ENCODE data around the gene C1orf94. TPM values are rescaled to one million over a fixed set of nuclear protein-coding genes. Genes with fewer than 3 reads are reported as not detected.

Gene C1orf94
- total and polyA plus RNA-seq, 8 donors = not detected

DNA sequence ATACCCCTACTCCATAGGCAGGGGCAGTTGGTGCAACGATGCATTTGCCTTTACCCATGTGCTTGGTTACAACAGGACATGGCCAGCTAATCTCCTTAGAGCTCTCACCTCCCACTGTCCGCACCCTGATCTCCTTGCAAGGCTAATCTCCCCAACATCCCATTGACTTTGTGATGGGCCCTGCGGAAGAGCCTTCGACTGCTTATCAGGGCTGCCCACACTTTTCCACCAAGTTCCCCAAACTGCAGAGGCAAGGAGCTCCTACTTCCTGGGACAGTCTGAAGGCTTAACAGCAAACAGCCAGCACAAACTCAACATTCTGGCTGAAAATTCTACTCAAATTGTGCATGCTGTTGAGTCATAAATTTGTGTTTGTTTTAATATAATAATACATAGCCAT lies 36.0 kb downstream of the C1orf94 start:
- TF ChIP-seq, protein P1, sequence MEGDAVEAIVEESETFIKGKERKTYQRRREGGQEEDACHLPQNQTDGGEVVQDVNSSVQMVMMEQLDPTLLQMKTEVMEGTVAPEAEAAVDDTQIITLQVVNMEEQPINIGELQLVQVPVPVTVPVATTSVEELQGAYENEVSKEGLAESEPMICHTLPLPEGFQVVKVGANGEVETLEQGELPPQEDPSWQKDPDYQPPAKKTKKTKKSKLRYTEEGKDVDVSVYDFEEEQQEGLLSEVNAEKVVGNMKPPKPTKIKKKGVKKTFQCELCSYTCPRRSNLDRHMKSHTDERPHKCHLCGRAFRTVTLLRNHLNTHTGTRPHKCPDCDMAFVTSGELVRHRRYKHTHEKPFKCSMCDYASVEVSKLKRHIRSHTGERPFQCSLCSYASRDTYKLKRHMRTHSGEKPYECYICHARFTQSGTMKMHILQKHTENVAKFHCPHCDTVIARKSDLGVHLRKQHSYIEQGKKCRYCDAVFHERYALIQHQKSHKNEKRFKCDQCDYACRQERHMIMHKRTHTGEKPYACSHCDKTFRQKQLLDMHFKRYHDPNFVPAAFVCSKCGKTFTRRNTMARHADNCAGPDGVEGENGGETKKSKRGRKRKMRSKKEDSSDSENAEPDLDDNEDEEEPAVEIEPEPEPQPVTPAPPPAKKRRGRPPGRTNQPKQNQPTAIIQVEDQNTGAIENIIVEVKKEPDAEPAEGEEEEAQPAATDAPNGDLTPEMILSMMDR (IDR thresholded peaks at IDR 0.05) = no peak
- Histone ChIP-seq H3K27ac (no peak overlapping the region), H3K4me1 (no peaks in the 10 kb centered on the region), H3K27me3 (no peaks in the 10 kb centered on the region), H3K9me3 (no peaks in the 10 kb centered on the region), H3K36me3 (no peaks in the 10 kb centered on the region), H3K4me3 (no peak overlapping the region)
- DNase-seq (no peak), ATAC-seq (no peak), FAIRE-seq (no peak)
- WGBS, 2 donors = 80 to 85% methylated on average over 4 of the region's 4 CpGs
- intact Hi-C loops (cut with DNase I) = no loop called here

DNA sequence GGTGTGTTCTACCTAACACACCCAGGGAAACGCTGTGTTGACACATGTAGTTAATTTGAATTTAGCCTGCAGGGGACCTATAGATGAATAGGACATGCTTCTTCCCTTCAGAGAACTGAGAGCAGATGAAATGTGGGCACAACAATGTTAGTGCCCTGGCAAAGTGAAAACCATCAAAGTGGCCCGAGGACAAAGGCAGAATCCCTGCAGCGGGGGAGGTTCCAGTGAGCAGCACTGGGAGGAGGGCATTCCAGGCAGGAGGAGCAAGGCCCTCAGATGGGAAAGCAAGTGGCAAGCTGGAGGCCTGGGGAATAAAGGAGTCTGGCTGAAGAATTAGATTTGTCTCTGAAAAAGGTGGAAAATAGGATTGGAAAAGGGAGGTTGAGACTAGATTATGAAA lies 37.2 kb downstream of the C1orf94 start:
- Histone ChIP-seq H3K4me1 (no peaks in the 10 kb centered on the region), H3K27ac (no peak overlapping the region), H3K4me3 (no peak overlapping the region), H3K27me3 (no peaks in the 10 kb centered on the region), H3K36me3 (no peaks in the 10 kb centered on the region), H3K9me3 (no peaks in the 10 kb centered on the region)
- intact Hi-C loops (cut with DNase I) = no loop called here
- ATAC-seq = no peak
- no peak for FAIRE-seq
- 33 to 40% methylated on average over 3 of the region's 3 CpGs for WGBS, 2 donors
- TF ChIP-seq, protein P1 (IDR thresholded peaks at IDR 0.05) = no peak
- no peak for DNase-seq

DNA sequence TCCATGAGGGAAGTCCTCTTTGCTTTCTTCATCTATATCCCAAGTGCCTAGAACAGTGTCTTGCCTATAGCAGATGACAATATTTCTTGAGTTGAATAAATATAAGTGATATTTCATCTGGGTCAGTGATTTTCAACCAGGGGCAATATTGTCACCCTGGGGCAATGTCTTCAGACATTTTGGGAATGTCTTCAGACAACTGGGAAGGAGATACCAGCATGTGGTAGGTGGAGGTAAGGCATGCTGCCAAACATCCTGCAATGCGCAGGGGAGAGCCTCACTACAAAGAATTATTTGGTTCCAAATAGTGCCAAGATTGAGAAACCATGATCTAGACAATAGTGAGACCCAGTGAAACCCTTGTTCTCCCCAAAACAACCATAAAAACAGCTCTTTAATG lies 54.7 kb downstream of the C1orf94 start:
- WGBS, 2 donors = 72 to 96% methylated on average over 1 of the region's 1 CpG
- no peaks in the 10 kb centered on the region for H3K4me1 ChIP-seq
- DNase-seq (no peak), ATAC-seq (no peak), FAIRE-seq (no peak)
- no peaks in the 10 kb centered on the region for H3K27me3 ChIP-seq
- H3K36me3 ChIP-seq = no peaks in the 10 kb centered on the region
- no peaks in the 10 kb centered on the region for H3K9me3 ChIP-seq
- no peak overlapping the region for H3K27ac ChIP-seq
- intact Hi-C loops (cut with DNase I) = no loop called here
- TF ChIP-seq, protein P1 (IDR thresholded peaks at IDR 0.05) = no peak
- no peak overlapping the region for H3K4me3 ChIP-seq

DNA sequence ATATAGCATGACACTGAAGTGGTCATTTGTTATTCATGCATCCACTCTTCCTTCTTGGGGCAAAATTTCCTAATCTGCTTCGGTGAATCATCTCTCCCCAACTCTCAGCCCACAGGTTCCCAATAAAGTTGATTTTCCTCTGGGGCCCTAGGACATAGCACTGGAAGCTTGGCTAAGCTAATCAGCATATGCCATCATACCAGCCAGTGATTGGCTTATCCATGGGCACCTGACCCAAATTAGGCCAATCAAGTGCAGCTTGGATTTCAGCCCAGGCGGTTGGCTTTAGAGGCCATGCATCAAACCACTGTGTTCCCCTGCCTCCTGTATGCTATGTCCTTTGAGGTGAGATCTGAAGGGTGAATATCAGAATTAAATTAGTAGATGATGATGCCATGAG lies 58.9 kb downstream of the C1orf94 start:
- Histone ChIP-seq H3K9me3 (peaks cover 0 to 5% (median 0%) of the 10 kb centered on the region in 4 donors), H3K27me3 (no peaks in the 10 kb centered on the region), H3K4me1 (no peaks in the 10 kb centered on the region), H3K4me3 (no peak overlapping the region), H3K27ac (no peak overlapping the region), H3K36me3 (no peaks in the 10 kb centered on the region)
- 95 to 98% methylated on average over 2 of the region's 2 CpGs for WGBS, 2 donors
- FAIRE-seq (no peak), DNase-seq (no peak), ATAC-seq (no peak)
- TF ChIP-seq, protein P1 (IDR thresholded peaks at IDR 0.05) = no peak
- intact Hi-C loops (cut with DNase I) = no loop called here

DNA sequence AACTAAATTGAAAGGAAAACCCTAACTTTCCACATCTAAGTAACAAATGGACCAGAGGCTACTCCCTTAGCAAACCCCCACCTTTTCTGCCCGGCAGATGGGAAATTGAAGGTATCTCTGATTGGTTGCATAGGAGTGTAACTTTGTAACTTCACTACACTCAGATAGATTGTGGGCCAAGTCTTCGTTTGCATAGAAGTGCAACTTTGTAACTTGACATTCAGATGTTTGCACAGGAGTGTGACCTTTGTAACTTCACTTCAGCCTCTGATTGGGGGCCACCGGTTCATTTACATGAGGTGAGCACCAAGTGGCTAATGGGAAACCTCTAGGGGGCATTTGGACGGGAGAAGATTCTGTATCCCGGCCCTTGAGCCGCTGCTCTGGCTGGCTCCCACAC lies 59.4 kb downstream of the C1orf94 start:
- DNase-seq (no peak), ATAC-seq (no peak), FAIRE-seq (no peak)
- intact Hi-C loops (cut with DNase I) = no loop called here
- Histone ChIP-seq H3K27ac (no peak overlapping the region), H3K4me3 (no peak overlapping the region), H3K4me1 (no peaks in the 10 kb centered on the region), H3K9me3 (peaks cover 0 to 5% (median 0%) of the 10 kb centered on the region in 4 donors), H3K36me3 (no peaks in the 10 kb centered on the region), H3K27me3 (no peaks in the 10 kb centered on the region)
- WGBS, 2 donors = 46 to 49% methylated on average over 6 of the region's 6 CpGs
- TF ChIP-seq, protein P1 (IDR thresholded peaks at IDR 0.05) = no peak
